CD14-positive monocyte (primary cell): ENCODE results near the gene KCNB1. TPM values are rescaled to one million over a fixed set of nuclear protein-coding genes. Genes with fewer than 3 reads are reported as not detected.

Source experiments
- DNase-seq, 3 donors: peaks; one replicate each; pipeline ENCODE4 v3.0.0-alpha.2; 2011 to 2022
- H2AFZ ChIP-seq: 2 replicates; pipeline ENCODE4 v1.6.0; 2012; ENCODE audit warnings: mild to moderate bottlenecking, low read depth, low read length, inconsistent platforms; ENCODE audit not compliant: insufficient read depth, poor library complexity, severe bottlenecking
- H3K27ac ChIP-seq, 2 donors: 1 replicate in 1 of 2; 2 replicates in 1 of 2; pipeline ENCODE4 v1.5.1; 2012 to 2013; ENCODE audit warnings: low read length in 2 of 2, control low read depth in 1 of 2, inconsistent platforms in 1 of 2, low read depth in 1 of 2, mild to moderate bottlenecking in 1 of 2
- H3K27me3 ChIP-seq, 2 donors: one replicate each; pipeline versions ENCODE4 v1.6.0 to v1.6.1; 2011 to 2013; ENCODE audit warnings: low read length in 2 of 2; ENCODE audit not compliant: control insufficient read depth in 2 of 2, insufficient read depth in 2 of 2
- H3K36me3 ChIP-seq, 2 donors: replicated peaks in 1 of 2; 1 replicate in 1 of 2; 2 replicates in 1 of 2; pipeline versions ENCODE4 v1.5.1 to v1.6.1; 2012 to 2013; ENCODE audit warnings: low read length in 2 of 2, control low read depth in 1 of 2, inconsistent platforms in 1 of 2, mild to moderate bottlenecking in 1 of 2; ENCODE audit not compliant: insufficient read depth in 2 of 2, control insufficient read depth in 1 of 2
- H3K4me1 ChIP-seq, 2 donors: 1 replicate in 1 of 2; 2 replicates in 1 of 2; pipeline versions ENCODE4 v1.5.1 to v1.6.1; 2012 to 2013; ENCODE audit warnings: low read length in 2 of 2, control low read depth in 1 of 2, inconsistent platforms in 1 of 2, mild to moderate bottlenecking in 1 of 2, moderate library complexity in 1 of 2; ENCODE audit not compliant: insufficient read depth in 2 of 2, control insufficient read depth in 1 of 2
- H3K4me2 ChIP-seq: replicated peaks from 2 replicates; pipeline ENCODE3; 2012; ENCODE audit warnings: low read length, moderate library complexity, mild to moderate bottlenecking; ENCODE audit not compliant: poor library complexity, severe bottlenecking; ENCODE audit errors: extremely low read depth
- H3K4me3 ChIP-seq, 3 experiments: fragments of 200-600 bp in 1 of 3; sonication (generic) in 1 of 3; replicated peaks in 1 of 3; 1 replicate in 2 of 3; 2 replicates in 1 of 3; pipeline ENCODE4 v1.5.1; 2011 to 2013; ENCODE audit warnings: low read length in 3 of 3, mild to moderate bottlenecking in 3 of 3, control low read depth in 2 of 3, low read depth in 2 of 3, inconsistent platforms in 1 of 3, moderate library complexity in 1 of 3
- H3K79me2 ChIP-seq: 2 replicates; pipeline ENCODE4 v1.6.0; 2012; ENCODE audit warnings: mild to moderate bottlenecking, control low read depth, inconsistent platforms, low read length, moderate library complexity; ENCODE audit not compliant: insufficient read depth
- H3K9ac ChIP-seq: 2 replicates; pipeline ENCODE4 v1.6.0; 2017; ENCODE audit warnings: low read length, mild to moderate bottlenecking; ENCODE audit not compliant: insufficient read depth, poor library complexity, severe bottlenecking
- H3K9me3 ChIP-seq, 2 donors: replicated peaks in 1 of 2; 1 replicate in 1 of 2; 2 replicates in 1 of 2; pipeline versions ENCODE4 v1.5.1 to v1.6.1; 2012 to 2013; ENCODE audit warnings: low read length in 2 of 2, control low read depth in 1 of 2; ENCODE audit not compliant: control insufficient read depth in 1 of 2, insufficient read depth in 1 of 2
- H4K20me1 ChIP-seq: 2 replicates; pipeline ENCODE4 v1.6.0; 2012; ENCODE audit warnings: mild to moderate bottlenecking, low read length, control low read depth, moderate library complexity; ENCODE audit not compliant: insufficient read depth
- H3K27ac Mint-ChIP-seq, 7 donors: one replicate each; pipeline ENCODE4 v1.8.0; 2020; ENCODE audit warnings: mild to moderate bottlenecking in 7 of 7, mixed read lengths in 7 of 7, moderate library complexity in 6 of 7, inconsistent platforms in 2 of 7
- H3K27me3 Mint-ChIP-seq, 3 donors: one replicate each; pipeline ENCODE4 v1.8.0; 2021 to 2022; ENCODE audit warnings: low read depth in 3 of 3, mild to moderate bottlenecking in 3 of 3, mixed read lengths in 3 of 3, moderate library complexity in 3 of 3, inconsistent platforms in 1 of 3
- H3K36me3 Mint-ChIP-seq, 2 donors: one replicate each; pipeline ENCODE4 v1.8.0; 2020; ENCODE audit warnings: mixed read lengths in 2 of 2, inconsistent platforms in 1 of 2, mild to moderate bottlenecking in 1 of 2
- H3K4me1 Mint-ChIP-seq: one replicate; pipeline ENCODE4 v1.8.0; 2020; ENCODE audit warnings: mild to moderate bottlenecking, mixed read lengths
- H3K4me3 Mint-ChIP-seq, 2 donors: one replicate each; pipeline ENCODE4 v1.8.0; 2020; ENCODE audit warnings: mild to moderate bottlenecking in 2 of 2, mixed read lengths in 2 of 2, moderate library complexity in 1 of 2
- H3K9me3 Mint-ChIP-seq, 7 donors: one replicate each; pipeline ENCODE4 v1.8.0; 2020 to 2022; ENCODE audit warnings: mixed read lengths in 7 of 7, mild to moderate bottlenecking in 6 of 7, moderate library complexity in 6 of 7, inconsistent platforms in 2 of 7
- CTCF ChIP-seq: fragments of 200-600 bp; IDR thresholded peaks from one replicate; pipeline ENCODE4 v1.8.0; 2022; ENCODE audit warnings: antibody characterized with exemption, mild to moderate bottlenecking
- WGBS: methylation state at CpG from one replicate; pipeline ENCODE4 v1.1.5; 2013; ENCODE audit warnings: missing lambda C conversion rate; ENCODE audit not compliant: insufficient coverage; 5-methylcytosine and 5-hydroxymethylcytosine counted together
- intact Hi-C, 2 donors: fragments of 100-400 bp; cut with micrococcal nuclease; formaldehyde crosslinking; loops; one replicate each; pipeline versions ENCODE4 v1.15.0 to v1.15.1; 2023
- polyA plus RNA-seq, 3 donors: library from polyadenylated mRNA; depleted of rRNA in 1 of 3; unstranded in 2 of 3; stranded (reverse) in 1 of 3; fragments of 300-500 nt in 2 of 3; fragments of >200 nt in 1 of 3; fragmentation: Illumina TruSeq in 2 of 3; gene quantifications; 1 replicate in 2 of 3; 2 replicates in 1 of 3; pipeline ENCODE4 v1.2.3, GENCODE V29; 2012 to 2021

Gene KCNB1
- polyA plus RNA-seq, 3 donors, result not detected

- no peak for TF ChIP-seq CTCF
- no peak overlapping the region for H3K4me2 ChIP-seq
- no peak overlapping the region for H3K27ac ChIP-seq
- no peak overlapping the region for H3K4me3 ChIP-seq
- intact Hi-C loops, result no loop called here
- no peaks in the 10 kb centered on the region for H3K4me1 ChIP-seq
- no peaks in the 10 kb centered on the region for H4K20me1 ChIP-seq
- WGBS, result 86% methylated on average over 2 of the region's 2 CpGs
- H2AFZ ChIP-seq, result no peak overlapping the region
- H3K27ac Mint-ChIP-seq, result no peak overlapping the region
- H3K36me3 ChIP-seq, result no peaks in the 10 kb centered on the region
- no peaks in the 10 kb centered on the region for H3K36me3 Mint-ChIP-seq
- peaks cover 8 to 10% (median 10%) of the 10 kb centered on the region in 3 donors for H3K27me3 Mint-ChIP-seq
- H3K27me3 ChIP-seq, result no peaks in the 10 kb centered on the region
- no peak for DNase-seq
- no peaks in the 10 kb centered on the region for H3K9me3 Mint-ChIP-seq
- no peak overlapping the region for H3K9ac ChIP-seq
- H3K4me1 Mint-ChIP-seq, result no peaks in the 10 kb centered on the region
- no peaks in the 10 kb centered on the region for H3K79me2 ChIP-seq
- no peaks in the 10 kb centered on the region for H3K9me3 ChIP-seq
- H3K4me3 Mint-ChIP-seq, result no peak overlapping the region
These were observed 29.5 kb upstream of the KCNB1 start for GRCh38 chr20:49511788-49512525.

- TF ChIP-seq CTCF, result no peak
These were observed 28.2 kb upstream of the KCNB1 start for GRCh38 chr20:49510562-49511122.

More at GRCh38 chr20:49510562-49511122, 28.2 kb upstream of the KCNB1 start:
- no peak overlapping the region for H3K9ac ChIP-seq
- no peaks in the 10 kb centered on the region for H3K9me3 ChIP-seq
- no peak overlapping the region for H3K27ac ChIP-seq
- H3K9me3 Mint-ChIP-seq, result no peaks in the 10 kb centered on the region
- H3K4me2 ChIP-seq, result no peak overlapping the region
- no peaks in the 10 kb centered on the region for H3K4me1 ChIP-seq
- intact Hi-C loops, result no loop called here
- H4K20me1 ChIP-seq, result no peaks in the 10 kb centered on the region
- no peak overlapping the region for H3K27ac Mint-ChIP-seq
- peaks cover 10 to 16% (median 13%) of the 10 kb centered on the region in 3 donors for H3K27me3 Mint-ChIP-seq
- DNase-seq, result no peak
- no peaks in the 10 kb centered on the region for H3K4me1 Mint-ChIP-seq
- peak overlapping the region in 1 of 2 donors; percentile 10 for H3K4me3 Mint-ChIP-seq
- no peak overlapping the region for H2AFZ ChIP-seq
- no peaks in the 10 kb centered on the region for H3K36me3 ChIP-seq
- H3K4me3 ChIP-seq, result no peak overlapping the region
- peaks cover 0 to 1% of the 10 kb centered on the region in 2 donors for H3K27me3 ChIP-seq
- H3K79me2 ChIP-seq, result no peaks in the 10 kb centered on the region
- WGBS, result 90% methylated on average over 8 of the region's 12 CpGs
- no peaks in the 10 kb centered on the region for H3K36me3 Mint-ChIP-seq
